ENCODE results near the gene GPC1. TPM values are rescaled to one million over a fixed set of nuclear protein-coding genes. Genes with fewer than 3 reads are reported as not detected.

GPC1 gene
- total RNA-seq, 1 donor from 2014 or later: 91.4 TPM

DNA sequence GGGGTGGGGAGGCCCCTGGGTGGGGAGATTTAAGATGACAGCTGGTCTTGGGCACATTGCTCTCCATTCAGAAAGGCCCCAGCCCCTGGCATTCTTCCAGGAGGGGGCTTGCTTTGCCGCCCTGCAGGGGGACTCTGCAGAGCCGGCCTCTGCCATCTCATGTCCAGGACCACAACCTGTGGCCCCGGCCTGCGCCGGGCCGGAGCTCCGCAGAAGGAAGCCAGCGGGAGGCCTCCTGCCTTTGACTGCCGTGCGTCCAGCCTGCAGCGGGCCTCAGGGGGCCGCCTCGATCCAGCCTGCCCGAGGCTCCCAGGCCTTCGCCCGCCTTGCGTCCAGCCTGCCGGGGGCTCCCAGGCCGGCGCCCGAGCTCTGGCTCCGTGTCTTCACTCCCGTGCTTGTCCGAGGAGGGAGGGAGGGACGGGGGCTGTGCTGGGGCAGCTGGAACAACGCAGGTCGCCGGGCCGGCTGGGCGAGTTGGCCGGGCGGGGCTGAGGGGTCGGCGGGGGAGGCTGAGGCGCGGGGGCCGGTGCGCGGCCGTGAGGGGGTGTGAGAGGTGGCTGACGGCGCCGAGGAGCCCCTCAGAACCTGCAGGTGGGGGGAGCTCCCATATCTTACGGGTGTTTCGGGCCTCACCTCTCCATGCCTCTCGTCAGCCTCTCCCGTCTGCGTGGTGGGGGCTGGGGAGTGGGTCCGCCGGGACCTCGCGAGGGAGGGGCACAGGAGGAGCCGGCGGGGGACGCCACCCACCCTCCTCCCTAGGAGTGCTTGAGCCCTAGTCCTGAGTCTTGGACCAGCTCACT is 20.4 kb downstream of the GPC1 start:
- DNase-seq (ENCODE audit: low spot score, unreplicated experiment): no peak

DNA sequence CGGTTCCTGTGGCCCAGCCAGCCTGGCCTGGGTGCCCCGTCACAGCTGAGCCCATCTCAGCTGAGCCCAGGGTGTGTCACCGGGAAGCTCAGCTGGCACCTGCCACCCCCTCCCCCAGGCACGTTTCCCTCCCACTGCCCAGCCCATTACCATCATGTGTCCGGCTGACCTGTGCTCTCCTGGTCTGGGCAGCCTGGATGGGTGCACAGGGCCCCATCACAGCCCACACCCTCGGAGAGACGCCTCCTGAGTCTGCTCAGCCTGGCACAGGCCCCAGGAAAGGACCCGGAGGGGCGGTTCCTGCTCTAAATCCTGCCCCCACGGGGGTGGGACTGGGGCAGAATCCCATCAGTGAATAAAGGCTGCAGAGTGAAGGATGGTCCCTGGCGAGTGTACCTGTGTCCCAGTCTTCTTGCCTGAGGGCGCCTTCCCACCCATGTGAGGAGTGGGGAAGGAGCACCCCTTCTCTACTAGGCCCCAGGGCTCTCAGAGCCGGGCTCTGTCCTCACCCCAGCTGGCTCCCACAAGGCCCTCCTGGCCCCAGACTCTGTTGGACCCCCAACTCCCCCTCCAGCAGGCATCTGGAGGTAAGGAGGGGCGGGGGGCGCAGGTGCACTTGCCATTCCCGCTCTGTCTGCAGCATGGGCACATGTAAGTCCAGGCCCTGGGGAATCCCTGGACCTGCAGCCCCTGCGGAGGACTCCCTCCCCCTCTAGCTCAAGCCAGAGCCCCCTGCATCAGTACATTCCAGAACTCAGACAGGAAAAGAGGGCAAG is 21.2 kb downstream of the GPC1 start:
- Mint-ChIP-seq H3K4me3 (ENCODE audit: low read depth) (peak overlapping the region; percentile 46), H3K9me3 (ENCODE audit: low read depth) (no peaks in the 10 kb centered on the region), H3K27ac (peak overlapping the region; percentile 37), H3K27me3 (peaks cover 4% of the 10 kb centered on the region), H3K36me3 (ENCODE audit: insufficient read depth) (no peaks in the 10 kb centered on the region), H3K4me1 (ENCODE audit: low read depth) (peaks cover 27% of the 10 kb centered on the region)
- DNase-seq (ENCODE audit: low spot score, unreplicated experiment): no peak
- no peak for TF ChIP-seq CTCF (IDR thresholded peaks at IDR 0.05; ENCODE audit: unreplicated experiment)

More for the DNA sequence above, 20.4 kb downstream of the GPC1 start:
- Mint-ChIP-seq H3K4me1 (ENCODE audit: low read depth) (peaks cover 27% of the 10 kb centered on the region), H3K4me3 (ENCODE audit: low read depth) (peak overlapping the region; percentile 46), H3K9me3 (ENCODE audit: low read depth) (no peaks in the 10 kb centered on the region), H3K36me3 (ENCODE audit: insufficient read depth) (no peaks in the 10 kb centered on the region), H3K27me3 (peaks cover 4% of the 10 kb centered on the region), H3K27ac (no peak overlapping the region)
- TF ChIP-seq CTCF (IDR thresholded peaks at IDR 0.05; ENCODE audit: unreplicated experiment): no peak

DNA sequence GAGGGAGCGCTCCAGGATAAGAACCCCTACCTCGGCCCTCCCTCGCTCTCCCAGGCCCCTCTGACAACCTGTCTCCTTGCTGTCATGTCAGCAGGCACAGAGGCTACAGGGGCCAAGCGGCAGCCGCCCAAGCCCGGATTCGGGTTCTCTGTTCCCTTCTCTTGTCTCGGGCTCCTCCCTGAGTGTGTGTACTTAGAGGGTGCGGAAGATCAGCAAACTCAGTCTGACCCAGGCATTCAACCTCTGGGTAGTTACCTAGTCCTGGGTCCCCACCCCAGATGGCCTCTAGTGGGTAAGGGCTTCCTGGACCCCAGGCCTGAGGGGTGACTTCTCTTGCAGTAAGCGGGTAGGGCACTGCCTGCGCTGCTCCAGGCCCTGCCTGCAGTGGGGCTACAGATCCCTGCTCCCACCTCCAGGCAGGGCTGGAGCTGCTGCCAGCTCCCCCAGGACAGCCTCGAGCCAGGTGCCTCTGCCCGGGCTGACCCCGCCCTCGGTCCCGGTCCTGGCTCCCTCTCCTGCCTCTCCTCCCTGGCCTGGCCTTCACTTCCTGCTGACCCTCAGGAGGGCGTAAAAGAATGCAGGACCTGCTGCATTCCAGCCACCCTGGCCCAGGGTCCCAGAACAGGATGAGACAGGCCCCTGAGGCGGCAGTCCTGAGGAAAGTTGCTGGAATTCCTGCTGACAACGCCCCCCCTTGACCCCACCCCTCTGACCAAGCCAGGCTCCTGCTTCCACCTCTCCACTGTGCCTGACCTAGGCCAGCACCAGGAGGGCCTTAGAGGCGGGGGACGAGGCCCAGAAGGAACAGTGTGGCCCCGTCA is 22.0 kb downstream of the GPC1 start:
- Mint-ChIP-seq H3K4me1 (ENCODE audit: low read depth) (peaks cover 23% of the 10 kb centered on the region), H3K36me3 (ENCODE audit: insufficient read depth) (no peaks in the 10 kb centered on the region), H3K4me3 (ENCODE audit: low read depth) (peak overlapping the region; percentile 9), H3K27me3 (peaks cover 4% of the 10 kb centered on the region), H3K27ac (peak overlapping the region; percentile 77), H3K9me3 (ENCODE audit: low read depth) (no peaks in the 10 kb centered on the region)
- DNase-seq (ENCODE audit: low spot score, unreplicated experiment): no peak
- no peak for TF ChIP-seq CTCF (IDR thresholded peaks at IDR 0.05; ENCODE audit: unreplicated experiment)

- peaks cover 2% of the 10 kb centered on the region for H3K36me3 Mint-ChIP-seq (ENCODE audit: insufficient read depth)
- TF ChIP-seq CTCF (IDR thresholded peaks at IDR 0.05; ENCODE audit: unreplicated experiment): no peak
- H3K27me3 Mint-ChIP-seq: peaks cover 4% of the 10 kb centered on the region
- H3K9me3 Mint-ChIP-seq (ENCODE audit: low read depth): no peaks in the 10 kb centered on the region
- peak overlapping the region; percentile 77 for H3K27ac Mint-ChIP-seq
- peaks cover 23% of the 10 kb centered on the region for H3K4me1 Mint-ChIP-seq (ENCODE audit: low read depth)
- H3K4me3 Mint-ChIP-seq (ENCODE audit: low read depth): peak overlapping the region; percentile 9
- DNase-seq (ENCODE audit: low spot score, unreplicated experiment): no peak
Observed at GRCh38 chr2:240458044-240458899, 22.8 kb downstream of the GPC1 start.
